ENCODE data around the gene TAF10.

The TAF10 gene

GRCh38 chr11:6594142-6594768 lies 17.8 kb downstream of the TAF10 start:
- Histone ChIP-seq H3K4me3 (ENCODE audit: low read length) (no peak overlapping the region), H3K27me3 (ENCODE audit: control insufficient read depth, insufficient read depth, low read length) (no peaks in the 10 kb centered on the region), H3K36me3 (ENCODE audit: control insufficient read depth, insufficient read depth, low read length) (peaks cover 7% of the 10 kb centered on the region), H3K9ac (ENCODE audit: low read length) (no peak overlapping the region), H3K27ac (ENCODE audit: low read depth, low read length) (peak overlapping the region; percentile 88), H3K4me1 (ENCODE audit: control insufficient read depth, insufficient read depth, low read length) (peaks cover 22% of the 10 kb centered on the region)

GRCh38 chr11:6588018-6588417 lies 24.0 kb downstream of the TAF10 start:
- Histone ChIP-seq H3K4me3 (ENCODE audit: low read length) (no peak overlapping the region), H3K27ac (ENCODE audit: low read depth, low read length) (peak overlapping the region; percentile 72), H3K27me3 (ENCODE audit: control insufficient read depth, insufficient read depth, low read length) (no peaks in the 10 kb centered on the region), H3K4me1 (ENCODE audit: control insufficient read depth, insufficient read depth, low read length) (peaks cover 13% of the 10 kb centered on the region), H3K9ac (ENCODE audit: low read length) (no peak overlapping the region), H3K36me3 (ENCODE audit: control insufficient read depth, insufficient read depth, low read length) (no peaks in the 10 kb centered on the region)

- Histone ChIP-seq H3K4me1 (ENCODE audit: control insufficient read depth, insufficient read depth, low read length) (peaks cover 13% of the 10 kb centered on the region), H3K4me3 (ENCODE audit: low read length) (no peak overlapping the region), H3K27ac (ENCODE audit: low read depth, low read length) (peak overlapping the region; percentile 72), H3K27me3 (ENCODE audit: control insufficient read depth, insufficient read depth, low read length) (no peaks in the 10 kb centered on the region), H3K36me3 (ENCODE audit: control insufficient read depth, insufficient read depth, low read length) (no peaks in the 10 kb centered on the region), H3K9ac (ENCODE audit: low read length) (no peak overlapping the region)
These were observed 24.6 kb downstream of the TAF10 start for GRCh38 chr11:6587360-6587953.

GRCh38 chr11:6586434-6587359 lies 25.3 kb downstream of the TAF10 start:
- H3K9ac ChIP-seq (ENCODE audit: low read length): no peak overlapping the region
- H3K4me3 ChIP-seq (ENCODE audit: low read length): peak overlapping the region; percentile 23
- H3K4me1 ChIP-seq (ENCODE audit: control insufficient read depth, insufficient read depth, low read length): peaks cover 13% of the 10 kb centered on the region
- H3K36me3 ChIP-seq (ENCODE audit: control insufficient read depth, insufficient read depth, low read length): no peaks in the 10 kb centered on the region
- H3K27me3 ChIP-seq (ENCODE audit: control insufficient read depth, insufficient read depth, low read length): no peaks in the 10 kb centered on the region
- H3K27ac ChIP-seq (ENCODE audit: low read depth, low read length): peak overlapping the region; percentile 72

- Histone ChIP-seq H3K27me3 (ENCODE audit: control insufficient read depth, insufficient read depth, low read length) (no peaks in the 10 kb centered on the region), H3K4me1 (ENCODE audit: control insufficient read depth, insufficient read depth, low read length) (peaks cover 13% of the 10 kb centered on the region), H3K36me3 (ENCODE audit: control insufficient read depth, insufficient read depth, low read length) (no peaks in the 10 kb centered on the region), H3K9ac (ENCODE audit: low read length) (no peak overlapping the region), H3K4me3 (ENCODE audit: low read length) (no peak overlapping the region), H3K27ac (ENCODE audit: low read depth, low read length) (no peak overlapping the region)
These were observed 27.5 kb downstream of the TAF10 start for GRCh38 chr11:6584528-6584927.

- H3K36me3 ChIP-seq (ENCODE audit: control insufficient read depth, insufficient read depth, low read length): no peaks in the 10 kb centered on the region
These were observed 28.4 kb downstream of the TAF10 start for GRCh38 chr11:6583584-6583983.

GRCh38 chr11:6579681-6580080 lies 32.3 kb downstream of the TAF10 start:
- no peak overlapping the region for H3K4me3 ChIP-seq (ENCODE audit: low read length)
- peaks cover 19% of the 10 kb centered on the region for H3K4me1 ChIP-seq (ENCODE audit: control insufficient read depth, insufficient read depth, low read length)
- H3K27me3 ChIP-seq (ENCODE audit: control insufficient read depth, insufficient read depth, low read length): no peaks in the 10 kb centered on the region
- H3K36me3 ChIP-seq (ENCODE audit: control insufficient read depth, insufficient read depth, low read length): no peaks in the 10 kb centered on the region
- no peak overlapping the region for H3K27ac ChIP-seq (ENCODE audit: low read depth, low read length)
- no peak overlapping the region for H3K9ac ChIP-seq (ENCODE audit: low read length)

More at GRCh38 chr11:6583584-6583983, 28.4 kb downstream of the TAF10 start:
- no peaks in the 10 kb centered on the region for H3K27me3 ChIP-seq (ENCODE audit: control insufficient read depth, insufficient read depth, low read length)
- H3K9ac ChIP-seq (ENCODE audit: low read length): no peak overlapping the region
- no peak overlapping the region for H3K4me3 ChIP-seq (ENCODE audit: low read length)
- H3K4me1 ChIP-seq (ENCODE audit: control insufficient read depth, insufficient read depth, low read length): peaks cover 13% of the 10 kb centered on the region
- H3K27ac ChIP-seq (ENCODE audit: low read depth, low read length): no peak overlapping the region

- H3K36me3 ChIP-seq (ENCODE audit: control insufficient read depth, insufficient read depth, low read length): no peaks in the 10 kb centered on the region
- no peak overlapping the region for H3K27ac ChIP-seq (ENCODE audit: low read depth, low read length)
- peaks cover 19% of the 10 kb centered on the region for H3K4me1 ChIP-seq (ENCODE audit: control insufficient read depth, insufficient read depth, low read length)
- H3K9ac ChIP-seq (ENCODE audit: low read length): no peak overlapping the region
- no peak overlapping the region for H3K4me3 ChIP-seq (ENCODE audit: low read length)
- no peaks in the 10 kb centered on the region for H3K27me3 ChIP-seq (ENCODE audit: control insufficient read depth, insufficient read depth, low read length)
These were observed 33.9 kb downstream of the TAF10 start for GRCh38 chr11:6578134-6578533.

- no peaks in the 10 kb centered on the region for H3K27me3 ChIP-seq (ENCODE audit: control insufficient read depth, insufficient read depth, low read length)
- no peak overlapping the region for H3K4me3 ChIP-seq (ENCODE audit: low read length)
- H3K9ac ChIP-seq (ENCODE audit: low read length): no peak overlapping the region
- H3K27ac ChIP-seq (ENCODE audit: low read depth, low read length): peak overlapping the region; percentile 88
- H3K4me1 ChIP-seq (ENCODE audit: control insufficient read depth, insufficient read depth, low read length): peaks cover 22% of the 10 kb centered on the region
- no peaks in the 10 kb centered on the region for H3K36me3 ChIP-seq (ENCODE audit: control insufficient read depth, insufficient read depth, low read length)
These were observed 35.3 kb downstream of the TAF10 start for GRCh38 chr11:6576471-6577373.

- Histone ChIP-seq H3K4me1 (ENCODE audit: control insufficient read depth, insufficient read depth, low read length) (peaks cover 22% of the 10 kb centered on the region), H3K36me3 (ENCODE audit: control insufficient read depth, insufficient read depth, low read length) (no peaks in the 10 kb centered on the region), H3K9ac (ENCODE audit: low read length) (no peak overlapping the region), H3K4me3 (ENCODE audit: low read length) (no peak overlapping the region), H3K27me3 (ENCODE audit: control insufficient read depth, insufficient read depth, low read length) (no peaks in the 10 kb centered on the region), H3K27ac (ENCODE audit: low read depth, low read length) (peak overlapping the region; percentile 88)
These were observed 37.0 kb downstream of the TAF10 start for GRCh38 chr11:6574816-6575715.

- H3K27me3 ChIP-seq (ENCODE audit: control insufficient read depth, insufficient read depth, low read length): no peaks in the 10 kb centered on the region
- no peak overlapping the region for H3K4me3 ChIP-seq (ENCODE audit: low read length)
- H3K4me1 ChIP-seq (ENCODE audit: control insufficient read depth, insufficient read depth, low read length): peaks cover 20% of the 10 kb centered on the region
- no peak overlapping the region for H3K27ac ChIP-seq (ENCODE audit: low read depth, low read length)
- H3K36me3 ChIP-seq (ENCODE audit: control insufficient read depth, insufficient read depth, low read length): no peaks in the 10 kb centered on the region
- H3K9ac ChIP-seq (ENCODE audit: low read length): no peak overlapping the region
These were observed 39.8 kb downstream of the TAF10 start for GRCh38 chr11:6572215-6572614.

Data from rectal smooth muscle tissue (tissue), 1 donor.